ENCODE results near the gene SMARCD1. TPM values are rescaled to one million over a fixed set of nuclear protein-coding genes. Genes with fewer than 3 reads are reported as not detected.
"Not testable (repeated sequence)": the region's sequence is repeated elsewhere in the genome, so short reads cannot be mapped to it uniquely, and the experiment has no call there.

The SMARCD1 gene
- total RNA-seq, 1 donor from 2014 or later: 18.6 TPM

- DNase-seq (ENCODE audit: low spot score): no peak
- ATAC-seq: no peak
Measured at GRCh38 chr12:50121641-50122040, 36.5 kb downstream of the SMARCD1 start.

- ATAC-seq (no peak), DNase-seq (ENCODE audit: low spot score) (no peak)
Measured at GRCh38 chr12:50123203-50123602, 38.1 kb downstream of the SMARCD1 start.

GRCh38 chr12:50127546-50127945, 42.4 kb downstream of the SMARCD1 start:
- DNase-seq (ENCODE audit: low spot score) (no peak), ATAC-seq (no peak)

DNA sequence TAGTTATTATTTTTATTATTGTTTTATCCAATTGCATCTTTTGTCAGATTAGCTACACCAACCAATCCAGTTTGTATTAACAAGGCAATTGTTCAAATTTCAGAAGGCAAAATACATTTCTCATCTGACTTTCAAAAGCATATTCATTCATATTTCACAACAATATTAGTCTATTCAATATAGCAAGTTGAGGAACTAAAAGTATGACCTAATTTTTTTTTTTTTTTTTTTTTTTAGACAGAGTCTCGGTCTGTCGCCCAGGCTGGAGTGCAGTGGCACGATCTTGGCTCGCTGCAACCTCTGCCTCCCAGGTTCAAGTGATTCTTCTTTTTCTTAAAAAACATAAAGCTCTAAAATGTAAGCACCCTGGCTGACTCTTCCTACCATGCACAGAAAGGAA, 44.1 kb downstream of the SMARCD1 start:
- DNase-seq (ENCODE audit: low spot score) (no peak), ATAC-seq (no peak)

GRCh38 chr12:50132505-50133135, 47.5 kb downstream of the SMARCD1 start:
- ATAC-seq (no peak), DNase-seq (ENCODE audit: low spot score) (no peak)

GRCh38 chr12:50142993-50143392, 57.9 kb downstream of the SMARCD1 start:
- no peak for DNase-seq (ENCODE audit: low spot score)
- no peak for ATAC-seq

DNA sequence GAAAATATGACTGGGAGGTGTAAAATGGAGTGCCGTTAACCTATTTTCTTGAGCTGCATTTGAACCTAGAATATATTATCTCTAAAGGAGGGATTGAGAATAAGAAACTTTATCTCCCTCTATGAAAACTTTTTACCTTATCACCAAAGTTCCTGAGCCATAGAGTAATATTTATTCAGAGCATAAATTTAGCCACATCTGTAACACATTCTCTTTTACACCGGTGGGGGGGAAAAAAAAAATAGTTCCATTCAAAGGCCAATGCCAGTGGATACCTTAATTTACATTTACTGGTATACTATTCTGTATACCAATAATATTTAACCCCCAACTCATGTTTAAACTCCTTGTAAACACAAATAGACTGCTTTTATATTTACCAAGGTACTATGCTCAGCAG, 60.3 kb downstream of the SMARCD1 start:
- DNase-seq (ENCODE audit: low spot score) (no peak), ATAC-seq (no peak)

DNA sequence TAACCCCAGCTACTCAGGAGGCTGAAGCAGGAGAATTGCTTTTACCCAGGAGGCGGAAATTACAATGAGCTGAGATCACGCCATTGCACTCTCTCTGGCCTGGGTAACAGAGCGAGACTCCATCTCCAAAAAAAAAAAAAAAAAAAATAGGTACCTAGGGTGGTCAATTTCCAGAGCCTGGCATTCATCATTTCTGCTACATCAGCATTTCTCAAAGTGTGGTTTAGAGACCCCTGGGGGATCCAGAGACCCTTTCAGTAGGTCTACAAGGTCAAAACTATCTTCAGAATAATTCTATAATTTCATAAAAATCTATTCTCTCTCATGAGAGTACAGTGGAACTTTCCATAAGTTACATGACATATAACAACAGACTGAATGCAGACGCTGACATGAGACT, 62.1 kb downstream of the SMARCD1 start:
- DNase-seq (ENCODE audit: low spot score) (no peak), ATAC-seq (no peak)

DNA sequence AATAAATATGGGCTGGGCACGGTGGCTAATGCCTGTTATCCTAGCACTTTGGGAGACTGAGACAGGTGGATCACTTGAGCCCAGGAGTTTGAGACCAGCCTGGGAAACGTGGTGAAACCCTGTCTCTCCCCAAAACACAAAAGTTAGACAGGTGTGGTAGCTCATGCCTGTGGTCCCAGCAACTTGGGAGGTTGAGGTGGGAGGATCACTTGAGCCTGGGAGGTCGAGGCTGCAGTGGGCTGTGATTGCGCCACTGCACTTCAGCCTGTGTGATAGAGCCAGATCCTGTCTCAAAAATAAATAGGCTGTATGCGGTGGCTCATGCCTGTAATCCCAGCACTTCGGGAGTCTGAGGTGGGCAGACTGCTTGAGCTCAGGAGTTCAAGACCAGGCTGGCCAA, 62.9 kb downstream of the SMARCD1 start:
- DNase-seq (ENCODE audit: low spot score); ATAC-seq: not testable (repeated sequence)

DNA sequence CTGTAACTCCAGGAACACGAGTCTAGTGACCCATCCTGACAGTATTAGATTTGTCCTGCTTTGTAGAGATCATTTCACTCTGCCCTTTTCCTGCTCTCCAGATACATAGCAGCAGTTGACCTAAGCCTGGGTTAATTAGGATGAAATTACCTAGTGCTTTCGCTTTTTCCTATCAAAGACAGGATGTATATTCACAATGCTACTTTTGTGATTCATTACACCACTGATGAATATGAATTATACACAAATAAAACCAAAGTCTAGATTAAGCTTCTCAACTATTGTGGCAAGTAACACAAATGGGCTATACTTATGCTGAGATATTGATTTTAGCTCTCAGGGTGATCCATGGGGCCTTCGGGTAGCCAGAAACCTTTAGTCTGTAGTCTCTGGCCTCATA, 64.2 kb downstream of the SMARCD1 start:
- ATAC-seq (no peak), DNase-seq (ENCODE audit: low spot score) (no peak)

Other genes starting within 250 kb of the SMARCD1 start
- gene BCDIN3D, start 242.2 kb upstream of the SMARCD1 start, total RNA-seq: 3.2 TPM
- not detected for gene FAIM2, start 181.4 kb upstream of the SMARCD1 start, total RNA-seq
- not detected for gene AQP2, start 134.6 kb upstream of the SMARCD1 start, total RNA-seq
- gene AQP5, start 123.5 kb upstream of the SMARCD1 start, total RNA-seq: not detected
- gene AQP6, start 112.4 kb upstream of the SMARCD1 start, total RNA-seq: 0.28 TPM
- 3.9 TPM for gene RACGAP1, start 59.8 kb upstream of the SMARCD1 start, total RNA-seq
- 0.28 TPM for gene ASIC1, start 27.7 kb upstream of the SMARCD1 start, total RNA-seq
- 129 TPM for gene GPD1, start 18.7 kb downstream of the SMARCD1 start, total RNA-seq
- 57.0 TPM for gene COX14, start 26.9 kb downstream of the SMARCD1 start, total RNA-seq
- gene CERS5, start 82.0 kb downstream of the SMARCD1 start, total RNA-seq: 6.5 TPM
- 8.7 TPM for gene LIMA1, start 198.2 kb downstream of the SMARCD1 start, total RNA-seq

Data from left lobe of liver (tissue), 2 donors.